GM21526 (cell line): ENCODE data around the gene NPIPB6.

Experiments
- ATAC-seq: cut with Tn5 transposase; IDR thresholded peaks from one replicate; pipeline ENCODE4 v1.9.1; 2021; ENCODE audit warnings: moderate library complexity; ENCODE audit not compliant: unreplicated experiment, low FRiP score

The NPIPB6 gene

GRCh38 chr16:28300327-28300726, 63.0 kb downstream of the NPIPB6 start:
- ATAC-seq, result no peak

DNA sequence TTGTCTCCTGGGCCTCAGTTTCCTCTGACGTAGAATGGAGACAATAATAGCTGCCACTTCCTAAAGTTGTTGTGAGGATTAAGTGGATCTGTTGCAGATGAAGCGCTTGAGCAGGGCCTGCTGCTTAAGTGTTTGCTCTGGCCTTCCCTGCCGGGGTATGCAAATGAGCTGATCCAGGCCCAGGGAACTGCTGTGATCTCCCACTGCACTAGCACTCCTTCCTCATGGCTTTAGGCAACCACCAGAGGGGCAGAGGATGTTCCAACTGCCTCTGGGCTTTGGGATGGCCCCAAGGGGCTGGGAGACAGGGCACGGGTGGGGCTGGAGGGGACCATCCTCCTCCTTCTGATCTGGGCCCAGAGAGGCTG, 64.8 kb downstream of the NPIPB6 start:
- no peak for ATAC-seq

DNA sequence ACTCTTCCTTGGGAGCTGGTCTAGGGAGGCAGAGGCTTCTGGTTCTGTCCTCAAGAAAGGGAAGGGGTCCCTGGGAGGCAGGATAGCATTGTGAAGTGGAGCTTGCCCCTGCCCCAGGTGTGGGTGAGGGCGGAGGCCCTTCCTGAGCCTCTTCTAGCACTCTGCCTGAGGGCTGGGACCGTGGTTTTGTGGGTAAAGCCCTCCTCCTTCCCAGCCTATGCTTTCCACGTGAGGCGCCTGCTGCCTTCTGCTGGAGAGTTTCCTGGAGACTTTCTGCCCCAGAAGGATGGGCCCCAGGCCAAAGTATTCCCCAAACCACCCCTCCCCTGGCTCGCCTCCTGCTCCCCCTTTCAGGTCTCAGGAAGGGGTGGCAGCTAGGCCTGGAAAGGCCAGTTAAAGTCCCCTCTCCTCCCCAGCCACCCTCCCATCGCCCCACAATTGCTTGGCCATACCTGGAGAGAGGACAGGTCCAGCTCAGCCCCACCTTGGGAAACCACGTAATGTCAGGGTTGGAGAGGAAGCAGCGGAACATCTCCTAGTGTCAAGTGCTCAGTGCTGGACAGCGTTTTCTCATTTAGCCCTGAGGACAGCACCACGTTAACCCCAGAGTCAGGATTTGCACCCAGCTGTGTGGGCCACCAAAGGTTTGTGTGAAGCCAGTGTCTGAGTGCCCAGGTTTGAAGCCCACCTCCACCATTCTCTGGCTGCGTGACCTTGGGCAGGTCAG, 65.4 kb downstream of the NPIPB6 start:
- no peak for ATAC-seq

DNA sequence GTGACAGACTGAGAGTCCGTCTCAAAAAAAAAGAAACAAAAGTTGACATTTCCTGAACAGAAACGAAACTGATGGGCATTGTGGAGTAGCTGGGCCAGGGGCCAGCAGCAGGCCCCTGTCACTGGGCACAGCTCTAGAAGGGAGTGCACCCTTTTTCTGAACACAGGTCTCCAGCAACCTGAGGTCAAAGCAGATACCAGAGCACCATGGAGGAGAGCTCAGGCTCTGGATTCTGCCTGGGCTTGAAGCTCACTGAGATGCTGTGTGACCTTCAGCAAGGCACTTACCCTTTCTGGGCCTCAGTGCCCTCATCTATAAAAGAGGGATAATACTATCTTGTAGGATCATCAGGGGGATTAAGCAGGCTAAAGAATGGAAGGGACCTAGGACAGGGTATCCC, 66.0 kb downstream of the NPIPB6 start:
- no peak for ATAC-seq

- no peak for ATAC-seq
These were observed 68.0 kb downstream of the NPIPB6 start for GRCh38 chr16:28295276-28295675.

GRCh38 chr16:28294201-28294600, 69.1 kb downstream of the NPIPB6 start:
- ATAC-seq, result no peak

DNA sequence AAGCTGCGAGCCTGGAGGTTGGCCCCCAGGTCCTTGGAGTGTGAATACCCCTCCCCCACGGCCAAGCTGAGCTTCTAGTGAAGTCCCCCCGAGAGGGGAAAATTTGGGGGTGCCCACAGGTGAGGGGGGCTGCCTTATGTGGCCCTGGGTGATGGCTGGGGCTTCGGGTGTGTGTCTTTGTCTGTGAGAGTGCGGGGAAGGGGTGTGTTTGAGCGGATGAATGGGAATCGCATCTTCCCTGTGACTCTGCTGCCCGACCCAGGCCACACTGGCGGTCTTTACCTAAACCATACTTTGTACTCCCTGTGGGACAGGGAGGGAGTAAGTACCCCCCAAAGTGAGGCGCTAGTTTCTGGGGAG, 69.7 kb downstream of the NPIPB6 start:
- no peak for ATAC-seq

GRCh38 chr16:28292731-28293600, 70.3 kb downstream of the NPIPB6 start:
- ATAC-seq, result no peak
